Activated T-helper 2 cell treated with anti-CD3 and anti-CD28 coated beads, Interferon-gamma antibody, Interleukin-2, Interleukin-4, amounts not matched to agents 10 μg/mL and 5 μg/mL and 100 μg/mL, durations not matched to agents 14 hours and 24 hours and 36 hours (primary cell): ENCODE data around the gene RAB11FIP3. TPM values are rescaled to one million over a fixed set of nuclear protein-coding genes. Genes with fewer than 3 reads are reported as not detected.

Source experiments
- DNase-seq: peaks from one replicate; pipeline ENCODE4 v3.0.0; 2021; ENCODE audit warnings: low spot score
- H3K27ac Mint-ChIP-seq: one replicate; pipeline ENCODE4 v1.8.0; 2021; ENCODE audit warnings: mixed read lengths
- H3K27me3 Mint-ChIP-seq: one replicate; pipeline ENCODE4 v1.8.0; 2021; ENCODE audit warnings: low read depth, mixed read lengths
- H3K36me3 Mint-ChIP-seq: one replicate; pipeline ENCODE4 v1.8.0; 2021; ENCODE audit warnings: low read depth, mixed read lengths
- H3K4me1 Mint-ChIP-seq: one replicate; pipeline ENCODE4 v1.8.0; 2021; ENCODE audit warnings: low read depth, mixed read lengths
- H3K4me3 Mint-ChIP-seq: one replicate; pipeline ENCODE4 v1.8.0; 2021; ENCODE audit warnings: low read depth, mild to moderate bottlenecking, moderate library complexity, mixed read lengths
- H3K9me3 Mint-ChIP-seq: one replicate; pipeline ENCODE4 v1.8.0; 2021; ENCODE audit warnings: mixed read lengths
- intact Hi-C: fragments of 100-400 bp; cut with micrococcal nuclease; formaldehyde crosslinking; loops from one replicate; pipeline ENCODE4 v1.15.1; 2023
- total RNA-seq: library from RNA; stranded (reverse); gene quantifications from 2 replicates; pipeline ENCODE4 v1.2.3, GENCODE V29; 2022

Gene RAB11FIP3
- total RNA-seq, 1 donor from 2014 or later, result 47.2 TPM

GRCh38 chr16:551210-551609 lies 125.8 kb downstream of the RAB11FIP3 start:
- intact Hi-C loops, result no loop called here
- no peaks in the 10 kb centered on the region for H3K9me3 Mint-ChIP-seq
- no peaks in the 10 kb centered on the region for H3K27me3 Mint-ChIP-seq
- DNase-seq, result no peak
- no peak overlapping the region for H3K4me3 Mint-ChIP-seq
- peaks cover 3% of the 10 kb centered on the region for H3K36me3 Mint-ChIP-seq
- no peak overlapping the region for H3K27ac Mint-ChIP-seq
- H3K4me1 Mint-ChIP-seq, result no peaks in the 10 kb centered on the region

- H3K27ac Mint-ChIP-seq, result no peak overlapping the region
- no peaks in the 10 kb centered on the region for H3K9me3 Mint-ChIP-seq
- no peaks in the 10 kb centered on the region for H3K27me3 Mint-ChIP-seq
- H3K36me3 Mint-ChIP-seq, result peaks cover 3% of the 10 kb centered on the region
- H3K4me1 Mint-ChIP-seq, result no peaks in the 10 kb centered on the region
- intact Hi-C loops, result no loop called here
- DNase-seq, result no peak
- no peak overlapping the region for H3K4me3 Mint-ChIP-seq
These were observed 126.7 kb downstream of the RAB11FIP3 start for GRCh38 chr16:552171-552570.

GRCh38 chr16:553601-554296 lies 128.3 kb downstream of the RAB11FIP3 start:
- Mint-ChIP-seq H3K4me1 (no peaks in the 10 kb centered on the region), H3K4me3 (no peak overlapping the region), H3K9me3 (no peaks in the 10 kb centered on the region), H3K27ac (no peak overlapping the region), H3K36me3 (peaks cover 3% of the 10 kb centered on the region), H3K27me3 (peaks cover 4% of the 10 kb centered on the region)
- DNase-seq, result no peak
- intact Hi-C loops, result no loop called here

- no peaks in the 10 kb centered on the region for H3K4me1 Mint-ChIP-seq
- no peak overlapping the region for H3K4me3 Mint-ChIP-seq
- H3K9me3 Mint-ChIP-seq, result no peaks in the 10 kb centered on the region
- intact Hi-C loops, result no loop called here
- H3K27ac Mint-ChIP-seq, result no peak overlapping the region
- H3K27me3 Mint-ChIP-seq, result peaks cover 4% of the 10 kb centered on the region
- H3K36me3 Mint-ChIP-seq, result peaks cover 3% of the 10 kb centered on the region
- DNase-seq, result no peak
These were observed 128.8 kb downstream of the RAB11FIP3 start for GRCh38 chr16:554297-554621.

- DNase-seq, result no peak
- no peak overlapping the region for H3K27ac Mint-ChIP-seq
- no peaks in the 10 kb centered on the region for H3K9me3 Mint-ChIP-seq
- intact Hi-C loops, result no loop called here
- H3K36me3 Mint-ChIP-seq, result peaks cover 3% of the 10 kb centered on the region
- no peak overlapping the region for H3K4me3 Mint-ChIP-seq
- no peaks in the 10 kb centered on the region for H3K4me1 Mint-ChIP-seq
- peaks cover 5% of the 10 kb centered on the region for H3K27me3 Mint-ChIP-seq
These were observed 129.4 kb downstream of the RAB11FIP3 start for GRCh38 chr16:554640-555365.

GRCh38 chr16:555528-556473 lies 130.4 kb downstream of the RAB11FIP3 start:
- intact Hi-C loops, result no loop called here
- Mint-ChIP-seq H3K27ac (no peak overlapping the region), H3K36me3 (peaks cover 3% of the 10 kb centered on the region), H3K4me3 (no peak overlapping the region), H3K9me3 (no peaks in the 10 kb centered on the region), H3K4me1 (no peaks in the 10 kb centered on the region), H3K27me3 (peaks cover 5% of the 10 kb centered on the region)
- DNase-seq, result no peak

GRCh38 chr16:556474-557173 lies 131.2 kb downstream of the RAB11FIP3 start:
- Mint-ChIP-seq H3K9me3 (no peaks in the 10 kb centered on the region), H3K36me3 (peaks cover 3% of the 10 kb centered on the region), H3K27me3 (peaks cover 7% of the 10 kb centered on the region), H3K4me3 (no peak overlapping the region), H3K4me1 (no peaks in the 10 kb centered on the region), H3K27ac (no peak overlapping the region)
- intact Hi-C loops, result no loop called here
- no peak for DNase-seq

- Mint-ChIP-seq H3K27ac (no peak overlapping the region), H3K36me3 (peaks cover 3% of the 10 kb centered on the region), H3K4me1 (no peaks in the 10 kb centered on the region), H3K4me3 (no peak overlapping the region), H3K27me3 (peaks cover 10% of the 10 kb centered on the region), H3K9me3 (no peaks in the 10 kb centered on the region)
- no peak for DNase-seq
- intact Hi-C loops, result no loop called here
These were observed 132.2 kb downstream of the RAB11FIP3 start for GRCh38 chr16:557463-558297.

GRCh38 chr16:558298-559020 lies 133.0 kb downstream of the RAB11FIP3 start:
- no peak overlapping the region for H3K4me3 Mint-ChIP-seq
- intact Hi-C loops, result no loop called here
- no peaks in the 10 kb centered on the region for H3K9me3 Mint-ChIP-seq
- peaks cover 10% of the 10 kb centered on the region for H3K27me3 Mint-ChIP-seq
- H3K4me1 Mint-ChIP-seq, result no peaks in the 10 kb centered on the region
- peaks cover 3% of the 10 kb centered on the region for H3K36me3 Mint-ChIP-seq
- DNase-seq, result no peak
- no peak overlapping the region for H3K27ac Mint-ChIP-seq

GRCh38 chr16:559021-559380 lies 133.6 kb downstream of the RAB11FIP3 start:
- H3K36me3 Mint-ChIP-seq, result peaks cover 3% of the 10 kb centered on the region

GRCh38 chr16:559411-560203 lies 134.2 kb downstream of the RAB11FIP3 start:
- no peaks in the 10 kb centered on the region for H3K4me1 Mint-ChIP-seq
- H3K9me3 Mint-ChIP-seq, result no peaks in the 10 kb centered on the region
- no peak overlapping the region for H3K27ac Mint-ChIP-seq
- no peak overlapping the region for H3K4me3 Mint-ChIP-seq
- no peaks in the 10 kb centered on the region for H3K36me3 Mint-ChIP-seq
- intact Hi-C loops, result no loop called here
- H3K27me3 Mint-ChIP-seq, result peaks cover 10% of the 10 kb centered on the region
- DNase-seq, result no peak

More at GRCh38 chr16:559021-559380, 133.6 kb downstream of the RAB11FIP3 start:
- DNase-seq, result no peak
- H3K27ac Mint-ChIP-seq, result no peak overlapping the region
- intact Hi-C loops, result no loop called here
- H3K4me3 Mint-ChIP-seq, result no peak overlapping the region
- no peaks in the 10 kb centered on the region for H3K9me3 Mint-ChIP-seq
- H3K4me1 Mint-ChIP-seq, result no peaks in the 10 kb centered on the region
- H3K27me3 Mint-ChIP-seq, result peaks cover 10% of the 10 kb centered on the region
